GM21576 (cell line): ENCODE results near the gene CNOT4.
"Not testable (repeated sequence)": the region's sequence is repeated elsewhere in the genome, so short reads cannot be mapped to it uniquely, and the experiment has no call there.

Experiments used
- ATAC-seq: cut with Tn5 transposase; IDR thresholded peaks from one replicate; pipeline ENCODE4 v1.9.1; 2021; ENCODE audit warnings: mild to moderate bottlenecking, moderate library complexity; ENCODE audit not compliant: unreplicated experiment

CNOT4 gene

DNA sequence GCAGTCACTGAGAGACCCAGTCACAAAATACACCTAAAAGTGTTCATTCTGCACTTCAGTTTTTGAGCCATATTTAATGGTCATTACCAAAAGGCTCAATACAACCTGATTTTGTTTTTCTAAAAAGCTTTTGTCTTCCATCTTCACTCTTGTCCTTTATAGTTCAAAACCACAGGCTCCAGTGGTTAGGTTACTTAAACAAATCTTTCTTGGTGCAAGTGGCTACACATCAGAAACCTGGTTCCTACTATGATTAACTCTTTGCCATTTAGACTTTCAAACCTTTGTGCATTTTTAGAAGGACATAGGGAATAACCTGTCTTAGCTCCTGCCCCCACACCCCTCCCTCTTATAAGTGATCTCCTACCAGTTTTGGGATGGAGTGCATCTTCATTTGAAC, 140.5 kb downstream of the CNOT4 start:
- no peak for ATAC-seq

GRCh38 chr7:135368416-135369186, 141.3 kb downstream of the CNOT4 start:
- ATAC-seq: no peak

DNA sequence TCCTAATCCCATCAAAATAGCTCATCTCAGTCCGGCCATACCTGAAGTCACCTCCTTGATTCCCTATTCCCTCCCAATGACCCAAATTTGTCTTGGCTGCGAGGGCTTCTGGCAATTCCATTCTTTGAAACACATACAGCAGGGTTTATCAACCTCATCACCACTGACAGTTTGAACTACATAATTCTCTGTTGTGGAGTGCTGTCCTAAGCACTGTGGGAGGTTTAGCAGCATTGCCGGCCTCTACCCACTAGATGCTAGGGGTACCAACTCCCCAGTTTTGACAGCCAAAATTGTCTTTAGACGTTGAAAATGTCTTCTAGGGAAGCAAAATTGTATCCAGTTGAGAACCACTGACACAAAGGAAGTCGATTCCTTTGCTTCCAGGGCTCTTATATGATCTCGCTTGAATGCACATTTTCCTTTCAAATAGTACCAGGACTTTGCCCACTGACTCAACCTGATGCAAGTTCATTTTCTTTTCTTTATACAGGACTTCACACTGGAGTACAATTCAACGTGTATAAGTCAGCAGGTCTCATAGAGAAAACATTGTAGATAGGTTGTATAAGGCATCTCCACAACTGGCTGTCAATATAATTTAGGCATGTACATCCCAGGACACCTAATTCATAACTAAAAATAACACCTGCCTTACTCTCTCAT, 142.9 kb downstream of the CNOT4 start:
- ATAC-seq: no peak

- no peak for ATAC-seq
These were observed 144.2 kb downstream of the CNOT4 start for GRCh38 chr7:135365721-135366120.

- ATAC-seq: no peak
These were observed 145.7 kb downstream of the CNOT4 start for GRCh38 chr7:135364206-135364605.

DNA sequence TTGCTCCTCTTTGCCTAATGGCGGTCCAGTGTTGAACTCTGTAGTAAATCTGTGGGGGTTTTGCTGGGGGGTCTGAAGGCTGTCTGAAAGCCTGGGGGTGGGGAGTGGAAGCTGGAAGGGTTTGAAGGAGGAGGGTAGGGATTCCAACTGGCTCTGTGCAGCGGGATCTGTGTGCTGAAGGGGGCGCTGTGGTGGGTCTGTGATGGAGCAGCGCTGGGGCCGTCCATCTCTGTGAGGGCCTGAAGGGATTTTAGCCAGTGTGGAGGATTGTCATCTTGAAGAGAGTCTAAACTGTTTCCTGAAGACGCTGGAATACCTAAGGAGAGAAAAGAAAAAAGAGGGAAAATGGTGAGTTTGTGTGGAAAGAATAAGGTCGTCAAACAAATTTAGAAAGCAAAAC, 147.0 kb downstream of the CNOT4 start:
- no peak for ATAC-seq

DNA sequence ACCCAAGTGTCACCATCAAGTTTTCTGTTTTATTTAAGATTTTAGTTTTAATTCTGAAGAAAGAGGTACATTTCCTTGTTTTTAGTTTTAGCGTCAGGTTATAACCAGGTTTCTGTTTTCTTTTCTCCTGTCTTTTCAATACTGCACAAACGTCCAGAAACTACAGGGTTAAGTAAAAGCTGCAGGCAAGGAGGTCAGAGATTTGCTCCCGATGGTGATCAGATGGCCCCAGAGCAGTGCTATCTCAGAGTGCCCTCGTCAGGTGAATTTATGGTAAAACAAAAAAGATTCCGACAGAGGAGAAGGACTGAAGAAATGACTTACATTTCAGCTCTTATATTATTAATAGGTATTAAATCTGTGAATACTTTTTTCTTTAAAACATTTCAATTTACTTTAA, 148.1 kb downstream of the CNOT4 start:
- ATAC-seq: no peak

- no peak for ATAC-seq
These were observed 150.3 kb downstream of the CNOT4 start for GRCh38 chr7:135359615-135360014.

DNA sequence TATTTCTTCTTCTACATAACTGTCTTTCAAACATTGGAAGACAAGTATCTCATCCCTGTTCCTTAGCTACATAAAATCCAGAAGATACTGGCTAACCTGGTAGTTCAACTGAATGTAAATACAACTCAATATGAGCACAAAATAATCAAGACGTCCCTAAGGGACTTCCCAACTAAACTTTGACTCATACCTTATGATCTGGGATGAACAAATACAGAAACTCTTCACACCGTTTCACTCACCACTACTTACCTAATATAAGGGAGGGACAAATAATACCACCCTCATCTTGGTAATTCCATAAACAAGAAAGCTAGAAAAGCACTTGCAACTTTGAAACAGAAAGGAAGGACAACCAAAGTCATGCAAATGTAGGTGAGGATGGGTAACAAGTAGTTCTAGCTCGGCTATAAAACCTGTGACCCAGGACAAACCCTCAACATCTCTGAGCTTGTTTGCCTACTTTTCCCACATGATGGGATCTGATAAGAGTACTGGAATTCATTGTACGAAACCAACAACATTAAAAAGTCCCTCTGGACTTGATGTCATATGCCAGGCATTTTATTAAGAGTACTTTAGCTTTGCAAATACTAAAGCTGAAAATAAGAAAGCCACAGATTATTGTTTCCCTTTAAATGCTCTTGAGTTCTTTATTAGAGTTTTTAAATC, 154.4 kb downstream of the CNOT4 start:
- no peak for ATAC-seq

DNA sequence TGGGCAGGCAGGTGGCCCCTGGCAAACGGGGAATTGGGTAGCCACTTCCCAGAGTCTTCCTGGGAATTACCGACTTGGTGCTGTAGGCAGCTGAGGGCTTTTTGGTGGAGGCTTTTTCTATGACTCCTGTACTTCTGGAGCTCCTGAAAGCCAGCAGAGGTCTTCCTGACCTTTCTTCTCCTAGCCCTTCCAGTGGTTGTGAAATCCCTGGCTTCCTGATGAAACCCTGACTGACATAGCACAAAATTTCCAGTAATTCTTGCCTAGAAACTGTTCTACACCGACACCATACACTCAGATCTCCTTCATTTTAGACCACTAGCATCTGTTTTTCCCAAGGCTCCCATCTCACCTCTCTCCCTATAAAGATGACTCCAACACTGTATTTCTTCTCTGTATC, 156.1 kb downstream of the CNOT4 start:
- no peak for ATAC-seq

DNA sequence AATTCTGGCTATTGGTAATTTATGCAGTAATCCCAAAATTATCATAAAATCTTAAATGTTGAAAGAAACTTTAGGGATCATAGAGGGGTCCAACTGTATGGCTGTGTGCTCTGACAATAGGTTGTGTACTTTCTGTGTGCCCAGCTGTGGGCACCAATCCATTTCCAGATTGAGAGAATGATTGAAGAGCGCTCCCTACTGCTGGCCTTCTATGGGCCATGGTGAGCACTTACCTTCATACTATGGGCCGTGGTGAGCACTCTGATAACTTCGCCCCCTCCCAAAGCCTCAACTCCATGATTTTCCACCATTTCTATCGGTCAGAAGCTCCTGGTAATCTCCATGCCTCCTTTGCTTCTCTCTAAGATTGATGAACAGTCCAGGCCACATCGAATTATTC, 157.6 kb downstream of the CNOT4 start:
- no peak for ATAC-seq

DNA sequence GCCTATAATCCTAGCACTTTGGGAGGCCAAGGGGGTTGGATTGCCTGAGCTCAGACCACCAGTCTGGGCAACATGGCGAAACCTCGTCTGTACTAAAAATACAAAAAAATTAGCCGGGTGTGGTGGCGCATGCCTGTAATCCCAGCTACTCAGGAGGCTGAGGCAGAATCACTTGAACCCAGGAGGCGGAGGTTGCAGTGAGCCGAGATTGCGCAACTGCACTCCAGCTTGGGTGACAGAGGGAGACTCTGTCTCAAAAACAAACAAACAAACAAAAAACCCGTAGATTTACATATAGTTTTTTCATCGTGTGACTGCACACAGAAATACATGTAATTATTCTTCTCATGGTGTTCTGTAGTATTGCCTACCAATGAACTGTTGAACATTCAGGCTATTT, 158.8 kb downstream of the CNOT4 start:
- ATAC-seq: not testable (repeated sequence)

DNA sequence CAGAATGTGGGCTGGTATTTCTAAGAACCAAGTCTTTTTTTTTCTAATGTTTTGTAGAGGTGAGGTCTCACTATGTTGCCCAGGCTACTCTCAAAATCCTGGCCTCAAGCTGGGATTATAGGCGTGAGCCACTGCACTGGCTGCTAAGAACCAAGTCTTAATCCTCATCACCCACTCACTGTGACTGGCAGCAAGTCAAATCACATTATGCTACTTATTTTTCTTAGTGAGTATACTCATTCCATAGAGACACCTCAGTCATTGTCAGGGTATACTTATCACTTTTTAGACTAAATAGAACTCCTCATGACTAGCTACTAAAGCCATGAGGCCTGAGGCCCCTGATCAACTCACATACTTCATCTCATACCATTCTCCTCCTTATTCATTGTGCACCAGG, 160.2 kb downstream of the CNOT4 start:
- ATAC-seq: no peak

DNA sequence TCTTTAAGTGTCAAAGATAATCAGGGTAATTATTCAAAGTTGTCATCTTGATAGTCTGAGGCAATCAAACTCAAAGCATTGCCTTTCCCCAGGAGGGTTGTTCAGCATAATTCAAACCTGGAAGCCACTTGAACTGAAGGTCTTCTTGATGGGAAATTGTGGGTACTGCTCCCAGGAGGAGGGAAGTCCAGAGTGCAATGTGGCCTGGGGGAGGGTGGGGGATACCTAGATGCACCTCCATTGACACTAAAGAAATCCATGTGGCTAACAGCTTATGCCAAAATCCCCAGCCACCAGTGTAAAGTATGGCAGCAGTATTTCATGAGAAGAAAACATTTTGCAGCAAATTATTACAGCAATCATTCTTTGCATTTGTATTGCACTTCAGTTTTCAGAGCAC, 161.4 kb downstream of the CNOT4 start:
- no peak for ATAC-seq

DNA sequence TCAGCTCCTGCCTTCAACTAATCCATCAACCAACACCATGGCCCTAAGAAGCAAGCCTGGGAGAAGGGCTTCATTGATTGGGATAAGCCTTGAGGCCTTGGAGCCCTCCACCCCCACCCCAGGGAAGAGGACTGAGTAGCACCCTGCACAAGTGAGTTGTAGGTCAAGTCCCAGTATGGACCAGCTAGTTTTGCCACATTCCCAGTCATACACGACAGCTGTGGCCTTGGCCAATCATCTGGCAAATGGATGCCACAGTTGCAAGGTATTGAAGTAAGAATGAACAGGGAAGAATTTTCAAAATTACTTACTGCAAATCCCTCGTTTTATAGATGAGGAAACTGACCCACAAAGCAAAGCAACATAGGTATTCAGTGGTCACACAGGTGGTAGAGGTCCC, 166.5 kb downstream of the CNOT4 start:
- no peak for ATAC-seq

DNA sequence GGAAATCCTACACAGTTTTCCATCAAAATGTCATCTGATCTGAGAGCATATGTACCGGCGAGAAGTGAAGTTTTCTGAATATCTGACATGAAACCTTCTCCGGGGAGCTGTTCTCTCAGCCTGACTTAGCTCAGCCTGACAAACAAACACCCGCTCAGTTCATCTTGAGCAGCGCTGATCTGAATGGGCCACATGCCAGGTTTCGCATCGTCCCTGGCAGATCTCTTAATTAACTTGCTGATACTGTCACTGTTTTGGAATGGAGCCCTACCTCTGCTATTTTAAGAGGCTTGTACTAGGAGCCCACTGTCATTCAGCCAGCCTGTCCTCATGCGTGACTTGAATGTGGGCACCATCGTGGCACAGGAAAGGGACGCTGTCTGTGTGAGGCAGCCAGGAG, 167.0 kb downstream of the CNOT4 start:
- ATAC-seq: no peak

- no peak for ATAC-seq
These were observed 168.9 kb downstream of the CNOT4 start for GRCh38 chr7:135341049-135341448.

GRCh38 chr7:135337977-135338550, 171.8 kb downstream of the CNOT4 start:
- no peak for ATAC-seq

- no peak for ATAC-seq
These were observed 172.4 kb downstream of the CNOT4 start for GRCh38 chr7:135337506-135337905.

- ATAC-seq: peak; percentile 75
These were observed 174.2 kb downstream of the CNOT4 start for GRCh38 chr7:135335628-135336139.

- peak; percentile 12 for ATAC-seq
These were observed 174.9 kb downstream of the CNOT4 start for GRCh38 chr7:135334830-135335543.
